HG03439 (cell line): Measurements from ENCODE around the gene XRRA1.
"Not testable (repeated sequence)": the region's sequence is repeated elsewhere in the genome, so short reads cannot be mapped to it uniquely, and the experiment has no call there.

Experiments
- ATAC-seq: cut with Tn5 transposase; IDR thresholded peaks from one replicate; pipeline ENCODE4 v1.9.1; 2021; ENCODE audit warnings: mild to moderate bottlenecking, moderate library complexity; ENCODE audit not compliant: unreplicated experiment

Gene XRRA1

DNA sequence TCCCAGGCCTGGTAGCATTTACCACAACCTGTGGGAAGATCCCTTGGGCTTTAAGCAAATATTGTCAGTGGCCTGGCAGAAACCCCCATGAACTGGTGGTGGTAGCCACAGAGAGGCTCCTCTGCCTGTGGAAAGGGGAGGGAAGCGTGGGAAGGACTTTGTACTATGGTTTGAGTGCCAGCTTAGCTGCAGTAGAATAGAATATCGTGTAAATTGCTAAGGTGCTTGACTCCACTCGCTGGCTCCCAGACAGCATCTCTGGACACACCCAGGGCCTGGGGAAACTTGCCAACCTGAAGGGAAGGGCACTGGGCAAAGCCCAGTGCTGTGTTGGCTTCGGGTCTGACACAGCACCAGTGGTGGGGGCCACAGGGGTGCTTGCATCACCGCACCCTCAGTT lies 52.6 kb downstream of the XRRA1 start:
- no peak for ATAC-seq

DNA sequence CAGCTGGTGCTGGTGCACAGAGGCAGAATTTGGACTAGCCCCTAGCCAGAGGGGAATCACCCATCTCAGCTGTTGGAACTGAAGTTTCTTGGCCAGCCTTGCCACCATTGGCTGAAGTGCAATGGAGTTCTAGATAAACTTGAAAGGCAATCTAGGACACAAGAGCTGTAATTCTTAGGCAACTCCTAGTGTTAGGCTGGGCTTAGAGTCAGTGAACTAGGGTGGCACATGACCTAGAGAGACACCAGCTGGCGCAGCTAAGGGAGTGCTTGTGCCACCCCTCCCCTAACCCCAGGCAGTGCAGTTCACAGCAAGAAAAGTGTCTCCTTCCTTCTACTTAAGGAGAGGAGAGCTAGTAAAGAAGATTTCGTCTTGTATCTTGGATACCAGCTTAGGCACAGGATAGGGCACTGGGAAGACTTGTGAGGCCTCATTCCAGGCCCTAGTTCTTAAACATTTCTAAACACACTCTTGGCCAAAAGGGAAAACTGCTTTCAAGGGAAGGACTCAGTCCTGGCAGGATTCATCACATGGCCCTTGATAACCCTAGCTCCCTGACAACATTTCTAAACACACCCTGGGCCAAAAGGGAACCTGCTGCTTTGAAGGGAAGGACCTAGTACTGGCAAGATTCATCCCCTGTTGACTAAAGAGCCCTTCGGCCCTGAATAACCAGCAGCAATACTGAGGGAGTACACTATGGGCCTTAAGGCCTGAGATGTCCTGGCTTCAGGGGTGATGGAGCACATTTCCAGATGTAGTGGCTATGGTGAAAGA lies 53.4 kb downstream of the XRRA1 start:
- ATAC-seq = no peak

DNA sequence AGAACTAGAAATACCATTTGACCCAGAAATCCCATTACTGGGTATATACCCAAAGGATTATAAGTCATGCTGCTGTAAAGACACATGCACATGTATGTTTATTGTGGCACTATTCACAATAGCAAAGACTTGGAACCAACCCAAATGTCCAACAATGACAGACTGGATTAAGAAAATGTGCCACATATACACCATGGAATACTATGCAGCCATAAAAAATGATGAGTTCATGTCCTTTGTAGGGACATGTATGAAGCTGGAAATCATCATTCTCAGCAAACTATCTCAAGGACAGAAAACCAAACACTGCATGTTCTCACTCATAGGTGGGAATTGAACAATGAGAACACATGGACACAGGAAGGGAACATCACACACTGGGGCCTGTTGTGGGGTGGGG lies 55.9 kb downstream of the XRRA1 start:
- ATAC-seq = not testable (repeated sequence)

DNA sequence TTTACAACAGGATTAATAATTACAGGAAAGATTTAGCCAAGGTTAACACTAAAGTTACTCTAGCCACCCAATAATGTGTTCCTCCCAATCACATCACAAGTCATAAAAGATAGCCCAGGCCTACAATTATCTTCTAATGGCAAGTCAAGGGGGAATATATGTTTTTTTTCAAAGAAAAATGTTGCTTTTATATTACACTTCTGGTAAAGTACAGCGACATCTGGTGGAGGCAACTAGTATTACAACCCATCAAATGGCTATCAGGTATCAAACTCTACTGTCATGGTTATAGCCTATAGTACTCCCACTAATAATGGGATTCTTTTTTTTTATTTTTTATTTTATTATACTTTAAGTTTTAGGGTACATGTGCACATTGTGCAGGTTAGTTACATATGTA lies 71.8 kb downstream of the XRRA1 start:
- ATAC-seq = no peak

DNA sequence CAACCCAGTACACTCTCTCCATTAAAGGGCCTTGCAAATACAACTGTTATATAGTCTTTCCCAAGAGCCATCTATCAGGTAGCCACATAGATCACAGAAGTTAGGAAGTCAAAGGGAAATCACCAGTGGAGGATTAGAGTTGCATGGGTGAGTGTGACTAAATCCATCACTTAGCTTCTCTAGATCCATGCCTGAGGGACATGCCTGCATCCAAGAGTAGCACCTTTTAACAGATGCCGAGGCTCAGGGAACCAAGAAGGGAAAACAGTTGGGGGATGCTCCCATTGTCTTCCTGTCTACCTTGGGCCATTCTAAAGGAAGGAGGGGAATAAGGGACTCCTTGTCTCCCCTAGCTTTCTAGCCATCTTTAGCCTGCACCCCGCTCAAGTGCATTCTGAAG lies 77.9 kb downstream of the XRRA1 start:
- no peak for ATAC-seq

DNA sequence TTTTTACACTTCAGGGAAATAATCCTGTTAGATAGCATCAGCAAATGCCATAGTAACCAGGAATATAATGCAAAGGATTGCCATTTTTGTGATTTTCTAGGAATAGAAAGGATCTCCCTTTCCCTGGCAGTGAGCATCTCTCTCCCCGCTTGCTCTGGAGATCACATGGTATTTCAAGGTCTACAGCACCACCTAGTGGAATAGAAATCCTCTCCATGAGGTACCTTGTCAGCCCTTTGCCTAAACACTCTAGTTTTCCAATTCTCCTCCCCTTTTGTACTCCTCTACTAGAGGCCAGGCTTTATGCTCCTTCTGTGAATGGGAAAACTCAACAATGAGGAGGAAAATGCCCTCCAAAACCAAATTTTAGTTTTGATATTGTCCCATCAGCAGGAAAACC lies 78.4 kb downstream of the XRRA1 start:
- no peak for ATAC-seq

DNA sequence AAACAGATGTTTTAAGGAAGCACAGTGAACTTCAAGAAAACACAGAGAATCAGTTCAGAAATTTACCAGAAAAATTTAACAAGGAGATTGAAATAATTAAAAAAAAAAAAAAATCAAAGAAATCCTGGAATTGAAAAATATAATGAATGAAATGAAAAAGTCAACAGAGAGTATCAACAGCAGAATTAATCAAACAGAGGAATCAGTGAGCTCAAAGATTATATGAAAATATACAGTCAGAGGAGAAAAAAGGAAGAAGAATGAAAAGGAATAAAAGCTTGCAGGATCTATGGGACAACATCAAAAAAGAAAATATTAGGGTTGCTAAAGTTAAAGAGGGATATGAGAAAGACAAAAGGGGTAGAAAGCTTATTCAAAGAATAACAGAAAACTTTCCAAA lies 82.3 kb downstream of the XRRA1 start:
- ATAC-seq = no peak

DNA sequence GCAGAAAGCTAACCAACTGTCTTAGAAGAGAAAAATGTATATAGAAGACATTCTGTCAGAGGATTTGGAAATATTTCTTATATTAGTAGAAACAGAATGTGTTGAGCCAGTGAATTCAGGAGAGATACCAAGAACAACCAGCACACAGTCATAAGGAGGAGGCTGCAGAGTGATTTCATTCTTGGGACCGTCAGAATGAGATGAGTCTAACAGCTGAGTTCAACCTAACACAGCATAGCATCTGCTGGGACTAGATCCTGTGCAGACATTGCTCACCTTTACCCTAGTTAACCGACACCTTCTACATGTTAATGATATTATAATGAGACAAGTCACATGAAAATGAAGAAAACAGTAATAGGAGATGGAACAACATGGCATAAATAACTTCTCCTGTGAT lies 85.5 kb downstream of the XRRA1 start:
- no peak for ATAC-seq

DNA sequence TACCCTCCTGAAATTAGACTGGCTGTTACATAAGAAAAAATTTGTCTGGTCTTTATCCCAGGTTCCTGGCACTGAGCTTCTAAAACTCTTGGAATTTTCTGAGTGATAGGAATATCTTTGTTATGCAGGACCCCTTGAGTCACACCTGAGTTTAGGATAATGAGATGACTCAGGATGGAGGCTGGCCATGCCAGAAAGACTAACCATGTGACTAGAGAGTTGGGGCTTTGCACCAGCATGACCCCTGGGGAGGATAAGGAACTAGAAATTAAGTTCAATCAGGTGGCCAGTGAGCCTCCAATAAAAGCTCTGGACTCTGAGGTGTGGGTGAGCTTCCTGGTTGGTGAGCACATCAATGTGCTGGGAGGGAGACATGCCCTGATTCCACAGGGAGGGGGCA lies 88.1 kb downstream of the XRRA1 start:
- ATAC-seq = no peak

DNA sequence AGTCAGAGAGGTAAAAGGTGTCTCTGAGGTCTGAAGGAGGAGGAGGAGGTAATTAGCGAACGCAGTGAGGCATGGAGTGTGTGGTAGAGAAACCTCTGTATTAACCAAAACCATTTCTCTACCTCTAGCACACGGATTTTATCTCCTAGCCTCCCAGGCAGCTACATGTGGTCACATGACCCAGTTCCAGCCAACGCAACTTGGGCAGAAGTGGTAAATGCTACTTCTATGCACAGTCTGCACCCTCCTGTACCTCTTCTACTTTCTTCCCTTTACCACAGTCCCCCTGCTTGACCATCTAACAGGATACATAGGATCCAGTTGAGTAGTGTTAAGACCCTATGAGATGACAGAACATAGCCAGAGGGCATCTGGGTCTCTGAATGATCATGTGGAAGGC lies 95.7 kb downstream of the XRRA1 start:
- no peak for ATAC-seq

DNA sequence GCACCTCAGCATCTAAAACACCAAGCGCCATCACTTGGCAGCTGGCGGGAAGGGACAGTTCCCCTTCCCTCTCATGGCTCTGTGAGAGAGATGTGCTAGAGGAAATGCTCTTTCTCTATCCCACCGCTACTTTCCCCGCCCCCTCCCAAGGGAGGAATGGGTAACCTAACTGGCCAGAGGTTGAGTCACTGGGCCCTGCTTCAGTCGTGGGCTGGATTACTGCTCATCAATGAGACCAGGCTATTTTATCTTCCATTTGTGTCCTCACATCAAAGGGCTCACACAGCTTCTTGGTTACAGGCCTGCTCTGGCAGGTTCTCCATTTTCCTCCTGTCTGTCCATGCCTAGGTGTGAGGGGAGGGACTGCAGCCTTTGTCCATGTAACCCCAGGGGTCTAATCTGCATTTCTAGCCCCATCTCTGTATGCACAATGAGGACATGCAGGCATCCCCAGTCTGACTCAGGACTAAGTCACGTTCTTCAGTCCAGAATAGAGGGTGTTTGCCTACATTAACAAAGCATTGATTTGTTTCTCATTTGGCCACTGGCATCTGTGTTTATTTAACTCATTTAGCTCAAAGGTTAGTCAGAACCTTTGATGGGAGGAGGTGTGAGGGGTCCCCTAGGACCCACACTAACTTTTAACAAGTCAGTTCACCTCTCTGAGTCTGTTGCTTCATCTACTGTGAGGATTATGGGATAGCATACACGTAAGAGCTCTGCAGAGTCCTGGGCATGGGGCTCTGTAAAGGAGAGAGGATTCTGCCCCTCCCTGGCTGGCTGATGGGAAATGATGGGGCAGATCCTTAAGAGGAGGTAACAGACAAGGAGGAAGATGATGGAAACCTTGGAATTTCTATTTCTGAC lies 99.1 kb downstream of the XRRA1 start:
- ATAC-seq = no peak

DNA sequence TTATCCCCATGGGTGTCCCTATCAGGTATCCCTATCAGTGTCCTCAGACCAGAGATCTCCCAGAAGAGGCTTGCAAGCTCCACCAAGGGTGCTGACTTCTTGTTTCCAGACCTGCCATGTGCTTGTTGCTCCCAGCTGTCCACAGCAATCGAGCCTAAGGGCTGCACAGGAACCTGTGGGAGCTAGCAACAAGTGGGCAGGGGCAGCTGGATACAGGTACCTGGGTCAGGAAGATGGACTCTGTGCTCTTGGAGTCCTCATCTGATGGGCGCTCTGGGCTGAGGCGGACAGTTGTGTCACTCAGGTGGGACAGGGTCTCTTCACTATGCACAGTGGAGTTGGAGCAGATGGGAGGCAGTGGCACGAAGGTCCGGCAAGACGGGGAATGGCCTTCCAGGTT lies 101.0 kb downstream of the XRRA1 start:
- no peak for ATAC-seq

DNA sequence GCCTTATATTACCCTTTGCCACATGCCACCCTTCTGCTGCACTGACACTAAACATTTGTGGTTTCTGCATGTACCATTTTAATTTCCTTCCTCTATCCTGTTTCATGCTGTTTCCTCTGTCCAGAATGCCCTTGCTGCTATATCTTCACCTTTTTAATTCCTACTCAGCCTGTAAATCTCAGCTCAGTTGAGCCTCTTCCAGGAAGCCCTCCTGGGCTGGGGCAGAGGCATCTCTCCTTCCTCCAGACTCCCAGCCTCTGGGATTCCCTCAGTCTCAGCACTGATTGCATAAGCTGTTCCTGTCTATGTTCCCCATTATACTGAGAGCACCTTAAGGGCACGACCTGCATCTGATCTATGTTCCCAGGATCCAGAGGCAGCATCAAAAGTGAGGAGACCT lies 101.5 kb downstream of the XRRA1 start:
- ATAC-seq = no peak

DNA sequence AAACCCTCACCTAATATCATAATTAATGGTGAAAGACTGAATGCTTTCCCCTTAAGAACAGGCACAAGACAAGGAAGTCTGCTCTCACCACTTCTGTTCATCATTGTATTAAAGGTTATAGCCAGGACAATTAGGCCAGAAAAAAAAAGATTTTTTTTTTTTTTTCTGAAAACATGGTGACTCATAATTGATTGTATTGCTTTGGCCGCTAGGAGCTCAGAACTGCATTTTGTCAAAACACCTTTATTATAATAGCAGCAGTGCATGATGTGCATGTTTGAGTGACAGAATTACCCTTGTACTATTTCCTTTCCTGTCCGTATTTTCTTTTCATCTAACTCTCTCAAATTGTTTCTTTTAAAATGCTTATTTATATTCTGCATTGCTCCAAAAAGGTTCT lies 102.1 kb downstream of the XRRA1 start:
- no peak for ATAC-seq

DNA sequence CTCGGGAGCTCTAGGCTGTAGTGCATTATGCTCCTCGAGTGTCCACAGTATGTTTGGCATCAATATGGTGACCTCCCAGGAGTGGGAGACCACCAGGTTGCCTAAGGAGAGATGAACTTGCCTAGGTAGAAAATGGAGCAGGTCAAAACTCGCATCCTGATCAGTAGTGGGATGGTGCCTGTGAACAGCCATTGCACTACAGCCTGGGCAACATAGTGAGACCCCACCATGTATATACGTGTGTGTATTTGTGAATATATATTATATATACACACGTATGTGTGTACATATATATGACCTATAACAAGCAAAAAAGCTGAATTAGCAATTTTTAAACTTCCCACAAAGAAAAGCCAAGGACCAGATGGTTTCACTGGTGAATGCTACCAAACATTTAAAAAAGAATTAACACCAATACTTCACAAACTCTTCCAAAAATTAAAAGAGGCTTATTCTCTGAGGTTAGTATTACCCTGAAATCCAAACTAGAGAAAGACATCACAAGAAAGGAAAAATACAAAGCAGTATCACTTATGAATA lies 102.8 kb downstream of the XRRA1 start:
- no peak for ATAC-seq

DNA sequence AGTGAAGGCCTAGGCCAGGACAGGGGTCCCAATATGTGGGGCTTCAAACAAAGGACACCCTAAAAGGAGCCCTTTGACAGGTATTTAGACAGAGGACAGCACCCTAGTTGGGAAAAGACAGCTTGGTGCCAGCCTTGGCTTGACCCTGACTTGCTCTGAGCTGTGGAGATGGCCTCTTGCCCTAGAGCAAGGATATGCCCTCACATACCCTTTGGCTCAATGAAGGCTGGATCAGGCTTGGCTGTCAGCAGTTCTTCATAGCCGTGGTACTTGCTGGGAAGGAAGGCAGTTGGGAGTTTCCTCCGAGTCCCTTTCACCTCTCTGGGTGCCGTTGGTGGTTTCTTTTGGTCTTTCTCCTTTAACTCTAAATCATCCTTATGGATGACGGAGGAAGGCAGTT lies 104.0 kb downstream of the XRRA1 start:
- ATAC-seq = no peak

DNA sequence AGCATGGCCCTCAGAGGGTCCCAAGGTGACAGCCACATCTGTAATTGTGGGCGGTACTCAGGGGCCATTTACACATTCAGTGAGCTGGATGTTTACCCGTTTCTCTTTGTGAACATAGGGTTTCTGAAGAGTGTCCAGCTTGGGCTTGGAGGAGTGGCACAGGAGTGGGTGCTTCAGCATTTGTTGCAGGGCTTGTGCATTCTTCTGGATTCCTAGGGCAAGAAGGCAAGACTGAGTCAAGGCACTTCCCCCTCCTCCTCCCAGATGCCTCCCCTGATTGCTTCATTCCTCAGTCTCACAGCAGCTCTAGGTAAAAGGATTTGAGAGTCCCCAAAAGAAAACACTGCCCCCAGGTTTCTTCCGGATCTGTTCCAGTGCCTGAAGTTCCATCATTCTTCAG lies 104.8 kb downstream of the XRRA1 start:
- ATAC-seq = no peak

DNA sequence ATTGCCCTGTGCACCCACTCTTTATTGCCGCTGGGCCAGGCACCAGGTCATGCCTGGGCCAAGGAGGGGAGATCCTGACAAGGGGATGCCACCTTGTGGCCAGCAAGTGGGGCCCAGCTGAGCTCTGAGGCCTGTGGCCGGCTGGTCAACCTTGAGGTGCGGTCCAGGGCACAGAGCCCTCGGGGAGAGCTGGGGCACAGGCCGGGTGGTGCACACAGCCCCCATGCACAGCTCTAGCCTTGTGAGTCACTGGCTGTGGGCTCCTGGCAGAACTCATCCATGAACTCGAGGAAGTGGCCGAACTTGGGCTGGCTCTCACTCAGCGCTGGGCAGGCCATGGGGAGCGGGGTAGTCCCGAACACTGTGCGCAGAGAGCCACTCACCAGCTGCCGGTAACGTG lies 105.9 kb downstream of the XRRA1 start:
- no peak for ATAC-seq

DNA sequence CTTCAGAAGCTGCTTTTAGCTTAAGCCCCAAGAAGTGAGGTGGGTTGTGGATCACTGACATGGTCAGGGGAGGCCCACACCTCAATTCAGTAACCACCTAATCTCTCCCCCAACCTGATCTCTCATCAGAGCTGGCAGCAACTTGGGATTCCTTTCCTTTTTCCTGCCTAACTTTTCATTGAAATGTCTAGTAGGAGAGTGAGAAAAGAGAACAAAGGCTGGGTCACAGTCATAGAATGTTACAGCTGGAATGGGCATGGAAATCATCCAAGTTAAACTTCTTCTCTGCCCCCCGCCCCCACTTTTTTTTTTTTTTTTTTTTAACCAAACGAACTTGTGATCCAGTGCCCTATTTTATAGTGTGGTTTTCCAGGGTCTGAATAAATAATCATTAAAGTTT lies 108.4 kb downstream of the XRRA1 start:
- ATAC-seq = no peak

DNA sequence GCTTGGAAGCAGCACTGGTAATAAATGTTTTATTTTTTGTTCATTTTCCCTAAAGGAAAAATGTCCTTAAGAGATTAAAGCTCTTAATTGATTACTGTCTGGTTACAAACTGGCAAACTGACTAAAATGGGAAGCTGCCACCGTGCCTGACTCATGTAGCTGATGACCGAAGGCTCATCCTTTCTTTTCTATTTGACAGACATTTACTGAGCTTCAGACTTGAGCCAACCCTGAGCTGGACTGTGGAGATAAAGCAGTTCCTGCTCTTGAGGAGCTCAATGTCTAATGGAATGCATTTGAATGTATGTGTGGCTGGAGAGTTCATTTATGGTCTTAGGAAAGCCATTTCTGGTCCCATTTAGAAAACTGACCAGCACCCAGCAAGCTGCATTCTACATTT lies 108.9 kb downstream of the XRRA1 start:
- ATAC-seq = no peak

DNA sequence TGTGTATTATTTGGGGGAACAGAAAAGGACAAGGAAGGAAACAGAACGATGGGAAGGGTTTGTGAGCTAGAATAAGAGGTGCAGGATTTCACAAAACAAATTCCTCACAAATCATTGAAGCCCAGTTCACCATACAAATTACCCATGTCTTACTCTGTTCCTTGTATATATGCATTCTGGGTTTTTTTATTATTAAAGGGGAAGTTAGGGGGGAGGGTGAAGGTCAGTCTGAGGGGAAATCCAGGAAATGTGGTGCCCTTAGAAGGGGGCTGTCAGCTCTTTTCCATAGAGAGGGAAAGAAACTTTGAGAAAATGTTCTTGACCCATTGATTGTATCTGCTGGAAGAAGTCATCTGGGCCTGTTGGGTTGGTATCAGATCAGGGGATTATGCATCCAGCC lies 109.4 kb downstream of the XRRA1 start:
- ATAC-seq = no peak

DNA sequence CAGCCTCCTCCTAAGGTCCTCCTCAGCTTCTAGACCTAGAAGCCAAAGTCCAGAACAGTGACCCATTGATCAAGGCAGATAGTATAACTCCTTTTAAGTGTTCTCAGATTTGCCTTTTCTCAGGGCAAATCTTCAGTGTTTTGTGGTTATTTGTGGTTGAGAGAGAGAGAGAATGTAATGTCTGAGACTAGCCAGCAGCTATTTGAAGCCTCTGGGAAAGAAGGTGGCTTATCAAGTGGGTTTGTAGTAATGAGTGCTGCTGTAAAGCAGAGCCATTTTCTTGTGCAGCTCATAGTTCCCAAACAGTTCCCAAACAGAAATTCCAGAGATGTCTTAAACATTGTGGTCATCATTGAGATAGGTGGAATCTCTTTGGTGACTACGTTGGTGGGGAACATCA lies 110.7 kb downstream of the XRRA1 start:
- no peak for ATAC-seq
